H9 (cell line): Measurements from ENCODE around the gene ARID2. TPM values are rescaled to one million over a fixed set of nuclear protein-coding genes. Genes with fewer than 3 reads are reported as not detected.
A peak's percentile ranks its signal among the peaks of the same experiment; 100 is the strongest.

Experiments
- DNase-seq: peaks from one replicate; pipeline ENCODE4 v3.0.0-alpha.2; 2017
- H2AFZ ChIP-seq: one replicate; pipeline ENCODE4 v1.6.1; 2013; ENCODE audit warnings: mild to moderate bottlenecking, low read length, control low read depth, moderate library complexity
- H2AK5ac ChIP-seq: 2 replicates; pipeline ENCODE4 v1.6.1; 2013; ENCODE audit warnings: low read length, control low read depth, mixed read lengths; ENCODE audit not compliant: insufficient read length
- H2BK120ac ChIP-seq: one replicate; pipeline ENCODE4 v1.6.1; 2013; ENCODE audit warnings: low read depth, mild to moderate bottlenecking, low read length, control low read depth, inconsistent platforms; ENCODE audit not compliant: poor library complexity, severe bottlenecking
- H2BK12ac ChIP-seq: 2 replicates; pipeline ENCODE4 v1.6.1; 2013; ENCODE audit warnings: low read length, control low read depth, mixed read lengths, low read depth; ENCODE audit not compliant: insufficient read length
- H2BK15ac ChIP-seq: 2 replicates; pipeline ENCODE4 v1.6.1; 2013; ENCODE audit warnings: low read depth, low read length, control low read depth
- H2BK20ac ChIP-seq: one replicate; pipeline ENCODE4 v1.6.1; 2013; ENCODE audit warnings: low read depth, mild to moderate bottlenecking, low read length, control low read depth, inconsistent platforms; ENCODE audit not compliant: poor library complexity, severe bottlenecking
- H2BK5ac ChIP-seq: 2 replicates; pipeline ENCODE4 v1.6.1; 2013; ENCODE audit warnings: low read length, control low read depth, mixed read lengths; ENCODE audit not compliant: insufficient read length
- H3K14ac ChIP-seq: 2 replicates; pipeline ENCODE4 v1.6.1; 2013; ENCODE audit warnings: low read length, control low read depth; ENCODE audit not compliant: insufficient read depth
- H3K18ac ChIP-seq: 2 replicates; pipeline ENCODE4 v1.6.1; 2013; ENCODE audit warnings: low read depth, mild to moderate bottlenecking, mixed read lengths, low read length, control low read depth; ENCODE audit not compliant: insufficient read length
- H3K23ac ChIP-seq: 2 replicates; pipeline ENCODE4 v1.6.1; 2013; ENCODE audit warnings: low read length, control low read depth, mixed read lengths, low read depth; ENCODE audit not compliant: insufficient read length
- H3K23me2 ChIP-seq: 2 replicates; pipeline ENCODE4 v1.6.1; 2013; ENCODE audit warnings: low read depth, mild to moderate bottlenecking, mixed read lengths, low read length, control low read depth; ENCODE audit not compliant: insufficient read length, poor library complexity, severe bottlenecking
- H3K27ac ChIP-seq: 2 replicates; pipeline ENCODE4 v1.5.1; 2013; ENCODE audit warnings: low read length, control low read depth, mixed read lengths, low read depth; ENCODE audit not compliant: insufficient read length
- H3K27me3 ChIP-seq: 2 replicates; pipeline ENCODE4 v1.6.1; 2013; ENCODE audit warnings: low read length, control low read depth, inconsistent platforms; ENCODE audit not compliant: insufficient read depth
- H3K4ac ChIP-seq: 2 replicates; pipeline ENCODE4 v1.6.1; 2013; ENCODE audit warnings: low read depth, mild to moderate bottlenecking, control low read depth, inconsistent platforms, low read length, moderate library complexity
- H3K4me1 ChIP-seq: 2 replicates; pipeline ENCODE4 v1.6.1; 2013; ENCODE audit warnings: low read length, control low read depth, inconsistent platforms; ENCODE audit not compliant: insufficient read depth
- H3K4me2 ChIP-seq: 2 replicates; pipeline ENCODE4 v1.6.1; 2013; ENCODE audit warnings: low read length, control low read depth, mixed read lengths; ENCODE audit not compliant: insufficient read length, insufficient read depth
- H3K56ac ChIP-seq: 2 replicates; pipeline ENCODE4 v1.6.1; 2013; ENCODE audit warnings: low read depth, mild to moderate bottlenecking, mixed read lengths, low read length, control low read depth; ENCODE audit not compliant: insufficient read length
- H3K79me1 ChIP-seq: 2 replicates; pipeline ENCODE4 v1.6.1; 2013; ENCODE audit warnings: low read depth, mild to moderate bottlenecking, moderate library complexity, low read length, control low read depth, inconsistent platforms; ENCODE audit not compliant: insufficient read depth, poor library complexity, severe bottlenecking
- H3K79me2 ChIP-seq: 2 replicates; pipeline ENCODE4 v1.6.1; 2013; ENCODE audit warnings: low read length, control low read depth, inconsistent platforms; ENCODE audit not compliant: insufficient read depth
- H3K9ac ChIP-seq: 2 replicates; pipeline ENCODE4 v1.6.1; 2013; ENCODE audit warnings: low read length, control low read depth, mixed read lengths; ENCODE audit not compliant: insufficient read length; ENCODE audit errors: extremely low read depth
- H3K9me3 ChIP-seq: one replicate; pipeline ENCODE4 v1.6.1; 2013; ENCODE audit warnings: low read depth, low read length, inconsistent platforms; ENCODE audit not compliant: control insufficient read depth
- H3T11ph ChIP-seq: one replicate; pipeline ENCODE4 v1.6.1; 2013; ENCODE audit warnings: mild to moderate bottlenecking, low read length, control low read depth, inconsistent platforms
- H4K20me1 ChIP-seq: one replicate; pipeline ENCODE4 v1.6.1; 2013; ENCODE audit not compliant: control insufficient read depth, insufficient read length, insufficient read depth
- H4K5ac ChIP-seq: 2 replicates; pipeline ENCODE4 v1.6.1; 2013; ENCODE audit warnings: low read depth, mild to moderate bottlenecking, mixed read lengths, low read length, control low read depth; ENCODE audit not compliant: insufficient read length
- H4K8ac ChIP-seq: replicated peaks from 2 replicates; pipeline ENCODE4 v1.6.1; 2013; ENCODE audit warnings: low read length, control low read depth, mixed read lengths, low read depth; ENCODE audit not compliant: insufficient read length
- H4K91ac ChIP-seq: 2 replicates; pipeline ENCODE4 v1.6.1; 2013; ENCODE audit warnings: low read depth, mild to moderate bottlenecking, moderate library complexity, mixed read lengths, low read length, control low read depth; ENCODE audit not compliant: insufficient read length
- H3K27ac Mint-ChIP-seq, 3 experiments: 2 replicates in 2 of 3; 3 replicates in 1 of 3; pipeline ENCODE4 v1.8.0; 2020 to 2021; ENCODE audit warnings: mixed read lengths in 3 of 3, mild to moderate bottlenecking in 1 of 3, moderate library complexity in 1 of 3
- H3K27me3 Mint-ChIP-seq: 2 replicates; pipeline ENCODE4 v1.8.0; 2021; ENCODE audit warnings: low read depth, mild to moderate bottlenecking, moderate library complexity, mixed read lengths
- H3K36me3 Mint-ChIP-seq, 3 experiments: 2 replicates in 2 of 3; 3 replicates in 1 of 3; pipeline ENCODE4 v1.8.0; 2020 to 2021; ENCODE audit warnings: low read depth in 3 of 3, mixed read lengths in 3 of 3; ENCODE audit not compliant: insufficient read depth in 1 of 3
- H3K4me1 Mint-ChIP-seq, 2 experiments: 2 replicates each; pipeline ENCODE4 v1.8.0; 2020; ENCODE audit warnings: mixed read lengths in 2 of 2
- H3K4me3 Mint-ChIP-seq, 2 experiments: 2 replicates in 1 of 2; 3 replicates in 1 of 2; pipeline ENCODE4 v1.8.0; 2020 to 2021; ENCODE audit warnings: mild to moderate bottlenecking in 2 of 2, mixed read lengths in 2 of 2, moderate library complexity in 1 of 2
- H3K9me3 Mint-ChIP-seq, 2 experiments: 2 replicates in 1 of 2; 3 replicates in 1 of 2; pipeline ENCODE4 v1.8.0; 2020; ENCODE audit warnings: mild to moderate bottlenecking in 2 of 2, mixed read lengths in 2 of 2, moderate library complexity in 1 of 2
- CTCF ChIP-seq: fragments of 200-600 bp; sonication (generic); conservative IDR thresholded peaks from 3 replicates; pipeline ENCODE4 v1.8.0; 2021; ENCODE audit warnings: antibody characterized with exemption, mild to moderate bottlenecking
- WGBS: extraction: QIAGEN DNeasy Blood & Tissue Kit; methylation state at CpG from one replicate; pipeline ENCODE4 v1.1.7; 2013; ENCODE audit warnings: missing lambda C conversion rate, low lambda C conversion rate, mixed read lengths; ENCODE audit not compliant: insufficient read length; ENCODE audit errors: extremely low coverage; 5-methylcytosine and 5-hydroxymethylcytosine counted together
- total RNA-seq: library from RNA; stranded (reverse); gene quantifications from 2 replicates; pipeline ENCODE4 v1.2.1, GENCODE V29; 2021

The ARID2 gene
- total RNA-seq, 1 experiment from 2014 or later = 63.8 TPM

DNA sequence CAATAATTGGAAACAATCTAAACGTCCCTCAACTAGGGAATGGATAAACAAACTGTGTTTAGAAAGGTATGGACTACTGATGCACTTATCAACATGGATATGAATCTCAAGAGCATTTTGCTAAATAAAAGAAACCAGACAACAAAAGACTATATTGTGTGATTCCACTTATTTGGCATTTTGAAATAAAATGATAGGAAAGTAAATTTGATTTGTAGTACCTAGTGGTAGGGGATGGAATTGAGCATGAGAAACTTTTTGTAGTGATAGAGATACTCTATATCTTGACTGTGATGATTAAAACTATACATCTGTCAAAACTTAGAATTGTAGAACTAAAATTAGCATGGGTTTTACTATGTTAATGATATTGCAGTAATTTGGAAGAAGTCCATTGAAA lies 87.1 kb downstream of the ARID2 start:
- H3K27me3 ChIP-seq = no peaks in the 10 kb centered on the region
- H3K79me2 ChIP-seq = no peaks in the 10 kb centered on the region
- no peak overlapping the region for H2BK5ac ChIP-seq
- no peak overlapping the region for H4K5ac ChIP-seq
- H3K23ac ChIP-seq = no peak overlapping the region
- no peak overlapping the region for H3K4ac ChIP-seq
- no peak overlapping the region for H2AFZ ChIP-seq
- peak overlapping the region in 2 of 3 experiments; percentile 60 to 88; a peak in 3 of 7 replicates for H3K27ac Mint-ChIP-seq
- no peak overlapping the region for H4K8ac ChIP-seq
- H4K20me1 ChIP-seq = no peaks in the 10 kb centered on the region
- H3K9ac ChIP-seq = no peak overlapping the region
- no peak overlapping the region for H3K27ac ChIP-seq
- peaks cover 0 to 28% (median 13%) of the 10 kb centered on the region in 3 experiments; a peak in 5 of 7 replicates for H3K36me3 Mint-ChIP-seq
- no peak overlapping the region for H3K4me2 ChIP-seq
- no peak overlapping the region for H3T11ph ChIP-seq
- H3K56ac ChIP-seq = no peak overlapping the region
- no peak for DNase-seq
- no peaks in the 10 kb centered on the region for H3K4me1 ChIP-seq
- H3K14ac ChIP-seq = no peak overlapping the region
- no peak overlapping the region for H2BK20ac ChIP-seq
- H4K91ac ChIP-seq = no peak overlapping the region
- WGBS = no CpG with 5 or more reads among the region's 1 CpG
- no peaks in the 10 kb centered on the region for H3K9me3 ChIP-seq
- H3K4me1 Mint-ChIP-seq = peaks cover 8 to 17% of the 10 kb centered on the region in 2 experiments
- H2BK15ac ChIP-seq = no peak overlapping the region
- H3K23me2 ChIP-seq = no peaks in the 10 kb centered on the region
- no peak overlapping the region for H2BK120ac ChIP-seq
- no peak overlapping the region for H2BK12ac ChIP-seq
- H3K18ac ChIP-seq = no peak overlapping the region
- no peaks in the 10 kb centered on the region for H3K79me1 ChIP-seq
- no peak overlapping the region for H3K4me3 Mint-ChIP-seq
- no peaks in the 10 kb centered on the region for H3K27me3 Mint-ChIP-seq
- no peak overlapping the region for H2AK5ac ChIP-seq
- H3K9me3 Mint-ChIP-seq = no peaks in the 10 kb centered on the region
- peak; percentile 37; the same call in 1 of the 3 replicates for TF ChIP-seq CTCF
